ENCODE measurements around the gene USF1.

USF1 gene

GRCh38 chr1:161045736-161046604 lies at the start of gene USF1:
TSS of gene USF1 (minus strand) at chr1:161045977. CDS start at chr1:161043275, 2,702 bp downstream.
- DNase-seq: peak; percentile 80

DNA sequence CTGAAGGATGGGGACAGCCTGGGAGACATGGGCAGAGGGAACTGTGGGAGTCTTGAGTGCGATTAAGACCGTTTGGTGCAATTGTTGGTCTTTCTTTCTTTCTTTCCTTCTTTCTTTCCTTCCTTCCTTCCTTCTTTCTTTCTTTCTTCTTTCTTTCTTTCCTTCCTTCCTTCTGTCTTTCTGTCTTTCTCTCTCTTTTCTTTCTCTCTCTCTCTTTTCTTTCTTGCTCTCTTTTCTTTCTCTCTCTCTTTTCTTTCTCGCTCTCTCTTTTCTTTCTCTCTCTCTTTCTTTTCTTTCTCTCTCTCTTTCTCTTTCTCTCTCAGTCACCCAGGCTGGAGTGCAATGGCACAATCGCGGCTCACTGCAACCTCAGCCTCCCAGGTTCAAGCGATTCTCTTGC lies 49.5 kb upstream of the USF1 start:
- no peak for DNase-seq

DNA sequence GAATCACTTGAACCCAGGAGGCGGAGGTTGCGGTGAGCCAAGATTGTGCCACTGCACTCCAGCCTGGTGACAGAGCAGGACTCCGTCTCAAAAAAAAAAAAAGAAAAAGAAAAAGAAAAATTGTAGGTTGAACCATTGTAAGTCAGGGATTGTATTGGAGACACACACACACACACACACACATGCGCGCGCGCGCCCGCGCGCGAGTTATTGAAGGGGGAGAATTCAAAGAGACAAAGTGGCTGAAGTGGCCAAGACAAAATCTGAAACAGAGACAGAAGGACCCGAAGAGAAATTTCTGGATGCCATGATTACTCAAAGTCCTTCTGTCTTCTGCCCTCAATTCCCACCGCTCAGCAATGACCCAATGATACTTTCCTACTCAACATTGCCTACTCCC lies 48.7 kb upstream of the USF1 start:
- no peak for DNase-seq

DNA sequence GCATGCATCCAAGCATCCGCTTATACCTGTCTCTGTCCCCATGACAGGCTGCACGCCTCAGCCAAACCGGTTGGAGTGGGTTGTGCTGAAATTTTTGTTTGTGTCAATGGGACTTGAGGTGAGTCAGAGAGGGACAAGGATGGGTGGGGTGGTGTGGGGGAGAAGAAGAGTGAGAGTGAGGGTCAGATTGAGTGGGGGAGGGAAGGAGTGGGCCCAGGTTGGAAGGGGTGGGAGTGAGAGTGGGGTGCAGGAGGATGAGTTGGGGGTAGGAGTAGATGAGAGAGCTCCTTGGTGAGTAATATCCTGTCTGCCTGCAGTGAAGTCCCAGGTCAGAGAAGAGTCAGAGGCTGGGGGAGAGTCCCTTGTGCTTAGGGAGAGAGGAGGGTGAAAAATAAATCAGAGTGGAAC lies 46.8 kb upstream of the USF1 start:
- no peak for DNase-seq

- DNase-seq: no peak
Measured at GRCh38 chr1:161091796-161092507, 46.2 kb upstream of the USF1 start.

DNA sequence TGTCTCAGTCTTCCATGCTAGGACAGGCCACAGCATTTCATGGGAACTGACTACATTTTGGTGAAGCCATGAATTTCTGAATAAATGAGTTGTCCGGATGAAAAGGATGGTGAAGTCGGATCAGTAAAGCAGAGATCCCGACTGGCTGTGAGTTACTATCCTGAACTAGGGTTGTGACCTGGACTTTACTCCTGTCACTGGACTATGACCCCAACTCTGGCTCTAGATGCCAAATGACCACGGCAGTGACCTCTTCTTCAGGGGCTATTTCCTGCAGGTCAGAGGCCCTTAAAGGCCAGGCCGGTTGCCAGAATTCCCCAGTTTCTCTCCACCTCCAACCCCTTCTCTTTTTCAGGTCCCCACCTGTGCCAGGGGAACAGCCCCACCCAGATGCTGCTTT lies 45.3 kb upstream of the USF1 start:
- no peak for DNase-seq

DNA sequence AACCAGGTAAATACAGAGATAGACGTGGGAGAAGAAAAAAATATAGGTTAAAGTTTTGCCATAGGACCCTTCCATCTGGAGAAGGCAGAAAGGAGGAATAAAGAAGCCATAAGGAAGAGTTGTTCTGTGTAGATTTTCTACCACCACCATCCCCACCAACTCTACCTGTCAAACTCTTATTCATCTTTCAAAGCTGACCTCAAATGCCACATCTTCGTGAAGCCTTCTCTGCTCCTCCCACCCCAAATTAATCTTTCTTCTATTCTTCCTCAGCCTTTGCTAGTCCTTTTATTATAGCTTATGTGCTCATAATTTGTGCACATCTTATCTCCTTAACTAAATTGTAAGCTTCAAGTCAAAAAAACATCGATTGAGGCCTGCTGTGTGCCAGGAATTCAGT lies 44.8 kb upstream of the USF1 start:
- DNase-seq: no peak

DNA sequence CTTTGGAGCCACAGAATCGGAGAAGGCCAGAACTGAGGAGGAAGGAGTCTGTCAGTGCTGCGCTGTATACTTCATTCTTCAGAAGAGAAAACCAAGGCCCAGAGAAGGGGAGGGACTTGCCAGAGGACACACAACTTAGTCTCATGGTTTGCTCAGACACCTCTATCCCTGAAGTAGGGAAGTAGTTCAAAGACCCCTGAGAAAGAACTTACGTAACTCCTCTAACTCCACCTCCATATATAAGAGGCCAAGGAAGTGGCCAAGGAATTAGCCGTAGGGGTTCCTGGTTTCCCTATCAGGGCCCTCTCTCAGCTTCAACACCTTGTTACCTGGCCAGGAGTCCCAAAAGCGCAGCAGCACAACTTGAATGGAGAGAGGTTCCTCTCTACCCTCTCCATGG lies 44.2 kb upstream of the USF1 start:
- no peak for DNase-seq

GRCh38 chr1:161089251-161089924 lies 43.6 kb upstream of the USF1 start, which contains the start of gene NECTIN4:
TSS of gene NECTIN4 (minus strand) at chr1:161089558. CDS start at chr1:161089296, 262 bp downstream.
- DNase-seq: no peak

DNA sequence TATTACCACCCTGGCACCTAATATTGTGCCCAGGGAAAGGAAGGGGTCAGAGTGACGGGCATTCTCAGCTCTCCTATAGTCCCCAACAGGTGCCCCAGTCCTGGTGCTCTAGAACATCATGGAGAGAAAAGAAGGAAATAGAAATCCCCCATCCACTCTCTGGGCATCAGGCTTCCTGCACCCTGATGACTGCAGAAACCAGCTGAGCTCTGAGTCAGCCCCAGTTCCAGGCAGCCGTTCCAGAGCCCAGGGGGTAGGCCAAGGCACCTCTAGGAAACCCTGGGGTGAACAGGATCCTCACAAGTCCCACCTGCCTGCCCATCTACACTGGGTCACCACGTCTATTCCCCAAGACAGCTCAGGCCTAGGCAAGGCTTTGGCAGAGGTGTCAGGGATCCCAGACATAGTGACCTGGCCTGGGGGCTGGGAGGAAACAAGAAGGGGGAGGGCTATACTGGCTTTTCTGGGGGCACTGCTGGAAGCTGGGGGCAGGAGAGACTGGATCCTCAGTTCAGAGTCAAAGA lies 42.9 kb upstream of the USF1 start:
- no peak for DNase-seq

GRCh38 chr1:161086457-161086856 lies 40.7 kb upstream of the USF1 start:
- no peak for DNase-seq

GRCh38 chr1:161085165-161085564 lies 39.4 kb upstream of the USF1 start:
- no peak for DNase-seq

DNA sequence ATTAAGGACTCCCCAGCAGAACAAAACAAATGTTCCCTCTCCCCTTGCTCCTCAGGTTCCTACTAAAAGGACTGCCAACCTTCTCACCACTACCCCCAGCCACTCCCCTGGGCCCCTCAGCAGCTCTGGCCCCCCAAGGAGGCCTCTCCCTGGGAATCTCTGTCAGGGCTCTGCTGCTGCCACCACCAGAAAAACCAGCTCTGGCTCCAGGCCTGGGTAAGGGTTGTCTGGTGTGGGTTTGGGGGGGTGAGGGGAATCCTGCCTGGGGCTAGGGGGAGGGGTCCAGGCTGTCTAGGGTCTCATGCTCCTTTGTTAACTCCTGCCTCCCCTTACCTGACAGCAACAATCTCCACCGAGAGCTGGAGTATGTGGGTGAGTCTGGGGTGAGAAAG lies 38.8 kb upstream of the USF1 start:
- no peak for DNase-seq

GRCh38 chr1:161083748-161084596 lies 38.2 kb upstream of the USF1 start:
- no peak for DNase-seq

DNA sequence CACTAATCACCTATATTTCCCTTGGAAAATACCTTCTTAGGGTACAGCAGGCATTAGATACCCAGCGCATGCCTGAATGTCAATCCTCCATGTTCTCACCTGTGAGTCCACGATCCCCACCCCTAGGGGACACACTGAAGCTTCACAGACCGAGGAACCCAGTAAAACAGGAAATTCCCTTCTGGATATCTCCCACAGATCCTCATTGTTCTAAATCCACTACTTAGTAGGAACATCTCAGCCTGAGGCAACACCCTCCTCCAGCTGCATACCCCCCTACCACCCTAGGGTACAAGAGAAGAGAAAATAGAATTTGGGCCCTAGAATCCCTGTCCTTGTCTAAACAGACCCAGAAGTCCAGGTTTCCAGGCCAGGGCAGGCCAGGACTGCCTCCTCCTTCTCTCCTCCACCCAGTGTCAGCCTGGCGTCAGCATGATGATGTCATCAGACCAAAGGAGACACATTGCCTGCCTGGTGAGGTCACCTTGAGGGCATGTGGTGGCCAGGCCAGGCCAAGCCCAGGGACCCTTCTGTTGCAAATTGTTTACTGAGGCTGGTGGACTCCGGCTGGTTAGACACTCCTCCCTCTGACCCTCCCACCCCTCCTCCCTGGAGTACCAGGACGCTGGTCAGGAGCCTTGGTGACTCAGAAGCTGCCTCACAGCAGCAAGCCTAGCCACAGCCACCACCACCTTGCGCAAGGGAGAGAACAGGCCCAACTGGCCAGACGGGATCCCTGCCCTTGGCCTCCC lies 37.4 kb upstream of the USF1 start:
- DNase-seq: no peak

- no peak for DNase-seq
Measured at GRCh38 chr1:161082483-161082882, 36.7 kb upstream of the USF1 start.

GRCh38 chr1:161081519-161081918 lies 35.7 kb upstream of the USF1 start:
- no peak for DNase-seq

- no peak for DNase-seq
Measured at GRCh38 chr1:161080441-161081405, 34.9 kb upstream of the USF1 start.

- DNase-seq: no peak
Measured at GRCh38 chr1:161079436-161080110, 33.8 kb upstream of the USF1 start.

GRCh38 chr1:161077426-161077825 lies 31.6 kb upstream of the USF1 start:
- no peak for DNase-seq

All from NCI-H1417 treated with DMSO at 0.1 percent for 48 hours (cell line).